K562 (cell line): Measurements from ENCODE around the gene MARK2. TPM values are rescaled to one million over a fixed set of nuclear protein-coding genes. Genes with fewer than 3 reads are reported as not detected.

Experiments used
- FOXA1 ChIP-seq: fragments of 450-650 bp; IDR thresholded peaks from 2 replicates; pipeline ENCODE4 v1.6.1; 2016; ENCODE audit warnings: mild to moderate bottlenecking, borderline replicate concordance
- PBX2 ChIP-seq, 2 experiments: IDR thresholded peaks in 1 of 2; conservative IDR thresholded peaks in 1 of 2; 2 replicates each; pipeline ENCODE4 v1.6.1; 2016; ENCODE audit warnings: low read depth in 2 of 2, mild to moderate bottlenecking in 1 of 2, missing compliant biosample characterization in 1 of 2, missing genetic modification characterization in 1 of 2, moderate library complexity in 1 of 2
- PHF8 ChIP-seq: fragments of 200-600 bp; sonication (generic); IDR thresholded peaks from 2 replicates; pipeline ENCODE4 v1.6.1; 2012; ENCODE audit warnings: mixed run types, mild to moderate bottlenecking, inconsistent platforms, low read length, moderate library complexity, borderline replicate concordance
- SP1 ChIP-seq: sonication (generic); formaldehyde crosslinking; IDR thresholded peaks from 2 replicates; pipeline ENCODE4 v1.8.1; 2022; ENCODE audit warnings: mild to moderate bottlenecking, missing genetic modification reagents
- XRCC3 ChIP-seq: fragments of 450-650 bp; IDR thresholded peaks from 2 replicates; pipeline ENCODE4 v1.6.1; 2017; ENCODE audit warnings: mild to moderate bottlenecking, moderate library complexity
- polyA plus RNA-seq, 8 experiments: library from polyadenylated mRNA; depleted of rRNA in 4 of 8; stranded (reverse) in 5 of 8; unstranded in 3 of 8; fragments of >200 nt; fragmentation: Nextera tagmentation in 2 of 8; fragmentation: Illumina TruSeq in 1 of 8; extraction: Ambion mirVana in 2 of 8; extraction: Trizol in 1 of 8; gene quantifications; 2 replicates each; pipeline versions ENCODE4 v1.2.1 to v1.2.3, GENCODE V29; 2011 to 2014; ENCODE audit warnings: inconsistent platforms in 1 of 8, missing spikeins in 1 of 8
- total RNA-seq, 7 experiments: library from RNA; depleted of rRNA in 6 of 7; stranded (reverse); fragments of >200 nt in 6 of 7; fragmentation: Illumina TruSeq in 2 of 7; extraction: Trizol in 2 of 7; gene quantifications; 2 replicates each; pipeline versions ENCODE4 v1.2.1 to v1.2.3, GENCODE V29; 2011 to 2021; ENCODE audit warnings: low replicate concordance in 1 of 7
- TF ChIP-seq, protein P1 (sequence below): fragments of 450-650 bp; IDR thresholded peaks from 2 replicates; pipeline ENCODE4 v1.6.1; 2016; ENCODE audit warnings: missing biosample characterization, missing genetic modification characterization

MARK2 gene
- total and polyA plus RNA-seq, 9 of the 15 experiments (the other 6 are each of a cell fraction or from before 2014, with no cell fraction given), result 0.32 to 43.5 (median 15.1) TPM

- TF ChIP-seq PBX2 (CRISPR knock-in tag; IDR thresholded peaks at IDR 0.05; ENCODE audit: low read depth), result no peak
- no peak for TF ChIP-seq PBX2 (tag; conservative IDR thresholded peaks at IDR 0.05; ENCODE audit: low read depth)
- TF ChIP-seq XRCC3, result no peak
- TF ChIP-seq FOXA1, result no peak
- TF ChIP-seq PHF8, result no peak
- TF ChIP-seq, protein P1, sequence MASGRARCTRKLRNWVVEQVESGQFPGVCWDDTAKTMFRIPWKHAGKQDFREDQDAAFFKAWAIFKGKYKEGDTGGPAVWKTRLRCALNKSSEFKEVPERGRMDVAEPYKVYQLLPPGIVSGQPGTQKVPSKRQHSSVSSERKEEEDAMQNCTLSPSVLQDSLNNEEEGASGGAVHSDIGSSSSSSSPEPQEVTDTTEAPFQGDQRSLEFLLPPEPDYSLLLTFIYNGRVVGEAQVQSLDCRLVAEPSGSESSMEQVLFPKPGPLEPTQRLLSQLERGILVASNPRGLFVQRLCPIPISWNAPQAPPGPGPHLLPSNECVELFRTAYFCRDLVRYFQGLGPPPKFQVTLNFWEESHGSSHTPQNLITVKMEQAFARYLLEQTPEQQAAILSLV, result no peak
- TF ChIP-seq SP1 (CRISPR knock-in tag), result no peak
Observed at GRCh38 chr11:63877658-63878241, 38.8 kb downstream of the MARK2 start (continued).
